Measurements from ENCODE around the gene HOXC13. TPM values are rescaled to one million over a fixed set of nuclear protein-coding genes. Genes with fewer than 3 reads are reported as not detected.
A peak's percentile ranks its signal among the peaks of the same experiment; 100 is the strongest.

The HOXC13 gene
- total and polyA plus RNA-seq, 9 of the 15 experiments (the other 6 are each of a cell fraction or from before 2014, with no cell fraction given), result 0.03 to 0.29 (median 0.17) TPM; not detected in 2

DNA sequence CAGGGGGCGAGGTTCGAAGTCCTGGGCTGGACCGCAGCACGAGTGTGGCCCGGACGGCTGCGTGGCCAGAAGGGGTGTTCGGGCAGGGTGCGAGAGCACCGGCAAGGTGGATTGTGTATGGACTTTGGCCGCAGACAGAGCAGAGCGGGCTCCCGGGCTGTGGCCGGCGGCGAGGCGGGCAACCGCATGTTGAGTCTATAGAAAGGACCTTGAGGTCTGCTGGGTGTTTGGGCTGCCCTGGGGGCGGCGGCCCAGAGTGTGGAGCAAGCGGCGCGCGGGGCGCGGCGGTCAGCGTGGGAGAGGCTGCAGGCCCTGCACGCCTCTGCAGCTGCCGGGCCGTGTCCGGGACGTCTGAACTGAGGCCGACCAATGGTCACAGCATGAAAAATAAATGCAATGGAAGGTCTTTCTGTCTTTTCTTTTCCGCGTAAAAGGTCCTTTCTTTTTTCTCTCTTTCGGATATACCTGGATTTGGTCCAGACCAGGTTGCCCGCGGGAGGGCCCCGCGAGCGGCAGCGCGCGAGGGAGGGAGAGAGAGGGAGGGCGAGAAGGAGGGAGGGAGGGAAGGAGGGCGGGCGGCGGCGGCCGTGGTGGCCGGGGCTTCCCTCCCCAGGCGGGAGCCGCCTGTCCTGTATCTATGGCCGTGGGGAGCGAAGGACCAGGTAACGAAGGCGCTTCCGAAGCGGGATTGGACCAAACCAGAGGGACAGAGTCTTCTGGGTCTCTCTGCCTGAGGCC is 55.8 kb downstream of the HOXC13 start (continued):
- TF ChIP-seq, protein P1, sequence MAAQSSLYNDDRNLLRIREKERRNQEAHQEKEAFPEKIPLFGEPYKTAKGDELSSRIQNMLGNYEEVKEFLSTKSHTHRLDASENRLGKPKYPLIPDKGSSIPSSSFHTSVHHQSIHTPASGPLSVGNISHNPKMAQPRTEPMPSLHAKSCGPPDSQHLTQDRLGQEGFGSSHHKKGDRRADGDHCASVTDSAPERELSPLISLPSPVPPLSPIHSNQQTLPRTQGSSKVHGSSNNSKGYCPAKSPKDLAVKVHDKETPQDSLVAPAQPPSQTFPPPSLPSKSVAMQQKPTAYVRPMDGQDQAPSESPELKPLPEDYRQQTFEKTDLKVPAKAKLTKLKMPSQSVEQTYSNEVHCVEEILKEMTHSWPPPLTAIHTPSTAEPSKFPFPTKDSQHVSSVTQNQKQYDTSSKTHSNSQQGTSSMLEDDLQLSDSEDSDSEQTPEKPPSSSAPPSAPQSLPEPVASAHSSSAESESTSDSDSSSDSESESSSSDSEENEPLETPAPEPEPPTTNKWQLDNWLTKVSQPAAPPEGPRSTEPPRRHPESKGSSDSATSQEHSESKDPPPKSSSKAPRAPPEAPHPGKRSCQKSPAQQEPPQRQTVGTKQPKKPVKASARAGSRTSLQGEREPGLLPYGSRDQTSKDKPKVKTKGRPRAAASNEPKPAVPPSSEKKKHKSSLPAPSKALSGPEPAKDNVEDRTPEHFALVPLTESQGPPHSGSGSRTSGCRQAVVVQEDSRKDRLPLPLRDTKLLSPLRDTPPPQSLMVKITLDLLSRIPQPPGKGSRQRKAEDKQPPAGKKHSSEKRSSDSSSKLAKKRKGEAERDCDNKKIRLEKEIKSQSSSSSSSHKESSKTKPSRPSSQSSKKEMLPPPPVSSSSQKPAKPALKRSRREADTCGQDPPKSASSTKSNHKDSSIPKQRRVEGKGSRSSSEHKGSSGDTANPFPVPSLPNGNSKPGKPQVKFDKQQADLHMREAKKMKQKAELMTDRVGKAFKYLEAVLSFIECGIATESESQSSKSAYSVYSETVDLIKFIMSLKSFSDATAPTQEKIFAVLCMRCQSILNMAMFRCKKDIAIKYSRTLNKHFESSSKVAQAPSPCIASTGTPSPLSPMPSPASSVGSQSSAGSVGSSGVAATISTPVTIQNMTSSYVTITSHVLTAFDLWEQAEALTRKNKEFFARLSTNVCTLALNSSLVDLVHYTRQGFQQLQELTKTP (IDR thresholded peaks at IDR 0.05; ENCODE audit: low read depth in 1 of 2, partially characterized antibody in 2 of 2), result peak in 1 of 2 experiments; percentile 70
- peak; percentile 21 for TF ChIP-seq U2AF1 (optimal IDR thresholded peaks at IDR 0.05; ENCODE audit: low read depth, low read length)
- 0 out of 2 replicates have a peak, but pooled peaks have one; percentile 41 for TF ChIP-seq ZBTB7A (IDR thresholded peaks at IDR 0.05; ENCODE audit: borderline replicate concordance, control insufficient read depth, low read depth, low read length)
- TF ChIP-seq, protein P2, sequence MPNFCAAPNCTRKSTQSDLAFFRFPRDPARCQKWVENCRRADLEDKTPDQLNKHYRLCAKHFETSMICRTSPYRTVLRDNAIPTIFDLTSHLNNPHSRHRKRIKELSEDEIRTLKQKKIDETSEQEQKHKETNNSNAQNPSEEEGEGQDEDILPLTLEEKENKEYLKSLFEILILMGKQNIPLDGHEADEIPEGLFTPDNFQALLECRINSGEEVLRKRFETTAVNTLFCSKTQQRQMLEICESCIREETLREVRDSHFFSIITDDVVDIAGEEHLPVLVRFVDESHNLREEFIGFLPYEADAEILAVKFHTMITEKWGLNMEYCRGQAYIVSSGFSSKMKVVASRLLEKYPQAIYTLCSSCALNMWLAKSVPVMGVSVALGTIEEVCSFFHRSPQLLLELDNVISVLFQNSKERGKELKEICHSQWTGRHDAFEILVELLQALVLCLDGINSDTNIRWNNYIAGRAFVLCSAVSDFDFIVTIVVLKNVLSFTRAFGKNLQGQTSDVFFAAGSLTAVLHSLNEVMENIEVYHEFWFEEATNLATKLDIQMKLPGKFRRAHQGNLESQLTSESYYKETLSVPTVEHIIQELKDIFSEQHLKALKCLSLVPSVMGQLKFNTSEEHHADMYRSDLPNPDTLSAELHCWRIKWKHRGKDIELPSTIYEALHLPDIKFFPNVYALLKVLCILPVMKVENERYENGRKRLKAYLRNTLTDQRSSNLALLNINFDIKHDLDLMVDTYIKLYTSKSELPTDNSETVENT (CRISPR knock-in tag; IDR thresholded peaks at IDR 0.05), result 0 out of 2 replicates have a peak, but pooled peaks have one; percentile 46
- no peak for TF ChIP-seq SP2 (IDR thresholded peaks at IDR 0.05; ENCODE audit: extremely low read depth, low read depth, low read length, poor library complexity, severe bottlenecking)
- peak; percentile 19; the same call in 1 of the 2 replicates for TF ChIP-seq ARID1B (IDR thresholded peaks at IDR 0.05)
- TF ChIP-seq NFIC (IDR thresholded peaks at IDR 0.05), result peak; percentile 47
- TF ChIP-seq, protein P3, sequence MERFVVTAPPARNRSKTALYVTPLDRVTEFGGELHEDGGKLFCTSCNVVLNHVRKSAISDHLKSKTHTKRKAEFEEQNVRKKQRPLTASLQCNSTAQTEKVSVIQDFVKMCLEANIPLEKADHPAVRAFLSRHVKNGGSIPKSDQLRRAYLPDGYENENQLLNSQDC (CRISPR knock-in tag; IDR thresholded peaks at IDR 0.05), result peak; percentile 43; the same call in 1 of the 2 replicates
- TF ChIP-seq NFXL1 (CRISPR knock-in tag; IDR thresholded peaks at IDR 0.05), result no peak
- peak; percentile 45; the same call in 1 of the 2 replicates for TF ChIP-seq DPF2 (IDR thresholded peaks at IDR 0.05)
- peak; percentile 81 for TF ChIP-seq ZNF444 (CRISPR knock-in tag; IDR thresholded peaks at IDR 0.05)
- TF ChIP-seq POLR2AphosphoS2 (IDR thresholded peaks at IDR 0.05; ENCODE audit: low read length), result no peak
- TF ChIP-seq BCOR (IDR thresholded peaks at IDR 0.05), result peak; percentile 41; the same call in 1 of the 2 replicates
- TF ChIP-seq EGR1 (conservative IDR thresholded peaks at IDR 0.05), result peak; percentile 63
- TF ChIP-seq, protein P4, sequence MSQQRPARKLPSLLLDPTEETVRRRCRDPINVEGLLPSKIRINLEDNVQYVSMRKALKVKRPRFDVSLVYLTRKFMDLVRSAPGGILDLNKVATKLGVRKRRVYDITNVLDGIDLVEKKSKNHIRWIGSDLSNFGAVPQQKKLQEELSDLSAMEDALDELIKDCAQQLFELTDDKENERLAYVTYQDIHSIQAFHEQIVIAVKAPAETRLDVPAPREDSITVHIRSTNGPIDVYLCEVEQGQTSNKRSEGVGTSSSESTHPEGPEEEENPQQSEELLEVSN (IDR thresholded peaks at IDR 0.05; ENCODE audit: borderline replicate concordance in 1 of 2, extremely low read depth in 1 of 2, insufficient read depth in 1 of 2, insufficient read length in 1 of 2, low read depth in 1 of 2, low read length in 1 of 2, poor library complexity in 1 of 2, severe bottlenecking in 1 of 2), result peak; percentile 5 to 82
- peak; percentile 17 for TF ChIP-seq SUPT5H (IDR thresholded peaks at IDR 0.05)
- TF ChIP-seq, protein P5, sequence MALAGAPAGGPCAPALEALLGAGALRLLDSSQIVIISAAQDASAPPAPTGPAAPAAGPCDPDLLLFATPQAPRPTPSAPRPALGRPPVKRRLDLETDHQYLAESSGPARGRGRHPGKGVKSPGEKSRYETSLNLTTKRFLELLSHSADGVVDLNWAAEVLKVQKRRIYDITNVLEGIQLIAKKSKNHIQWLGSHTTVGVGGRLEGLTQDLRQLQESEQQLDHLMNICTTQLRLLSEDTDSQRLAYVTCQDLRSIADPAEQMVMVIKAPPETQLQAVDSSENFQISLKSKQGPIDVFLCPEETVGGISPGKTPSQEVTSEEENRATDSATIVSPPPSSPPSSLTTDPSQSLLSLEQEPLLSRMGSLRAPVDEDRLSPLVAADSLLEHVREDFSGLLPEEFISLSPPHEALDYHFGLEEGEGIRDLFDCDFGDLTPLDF (CRISPR knock-in tag; IDR thresholded peaks at IDR 0.05), result no peak
- TF ChIP-seq ZKSCAN1 (IDR thresholded peaks at IDR 0.05; ENCODE audit: low read depth, low read length), result no peak
- peak; percentile 56 for TF ChIP-seq L3MBTL2 (IDR thresholded peaks at IDR 0.05)

Measured in K562 (cell line).